Measurements from ENCODE around the gene CCSAP.
"Not testable (repeated sequence)": the region's sequence is repeated elsewhere in the genome, so short reads cannot be mapped to it uniquely, and the experiment has no call there.

Gene CCSAP

GRCh38 chr1:229325853-229326487, 16.9 kb downstream of the CCSAP start:
- no peak for DNase-seq (ENCODE audit: low spot score)

- no peak for DNase-seq (ENCODE audit: low spot score)
Observed at GRCh38 chr1:229325401-229325800, 17.4 kb downstream of the CCSAP start.

GRCh38 chr1:229323885-229324553, 18.8 kb downstream of the CCSAP start:
- no peak for DNase-seq (ENCODE audit: low spot score)

- DNase-seq (ENCODE audit: low spot score), result no peak
Observed at GRCh38 chr1:229323201-229323600, 19.6 kb downstream of the CCSAP start.

GRCh38 chr1:229319487-229319886, 23.4 kb downstream of the CCSAP start:
- DNase-seq (ENCODE audit: low spot score), result no peak

- DNase-seq (ENCODE audit: low spot score), result no peak
Observed at GRCh38 chr1:229318056-229318455, 24.8 kb downstream of the CCSAP start.

GRCh38 chr1:229316166-229316565, 26.7 kb downstream of the CCSAP start:
- no peak for DNase-seq (ENCODE audit: low spot score)

GRCh38 chr1:229310833-229311232, 32.0 kb downstream of the CCSAP start:
- no peak for DNase-seq (ENCODE audit: low spot score)

- DNase-seq (ENCODE audit: low spot score), result no peak
Observed at GRCh38 chr1:229309684-229310083, 33.2 kb downstream of the CCSAP start.

- no peak for DNase-seq (ENCODE audit: low spot score)
Observed at GRCh38 chr1:229309074-229309473, 33.8 kb downstream of the CCSAP start.

GRCh38 chr1:229305392-229305791, 37.5 kb downstream of the CCSAP start:
- no peak for DNase-seq (ENCODE audit: low spot score)

- no peak for DNase-seq (ENCODE audit: low spot score)
Observed at GRCh38 chr1:229303855-229304254, 39.0 kb downstream of the CCSAP start.

- DNase-seq (ENCODE audit: low spot score), result no peak
Observed at GRCh38 chr1:229302740-229303139, 40.1 kb downstream of the CCSAP start.

- DNase-seq (ENCODE audit: low spot score), result no peak
Observed at GRCh38 chr1:229300099-229300757, 42.6 kb downstream of the CCSAP start.

- no peak for DNase-seq (ENCODE audit: low spot score)
Observed at GRCh38 chr1:229298887-229299503, 43.9 kb downstream of the CCSAP start.

GRCh38 chr1:229298420-229298819, 44.4 kb downstream of the CCSAP start:
- DNase-seq (ENCODE audit: low spot score), result no peak

GRCh38 chr1:229297746-229298145, 45.1 kb downstream of the CCSAP start:
- DNase-seq (ENCODE audit: low spot score), result no peak

GRCh38 chr1:229296541-229296941, 46.3 kb downstream of the CCSAP start:
- no peak for DNase-seq (ENCODE audit: low spot score)

GRCh38 chr1:229295745-229296144, 47.1 kb downstream of the CCSAP start:
- no peak for DNase-seq (ENCODE audit: low spot score)

- no peak for DNase-seq (ENCODE audit: low spot score)
Observed at GRCh38 chr1:229293528-229294204, 49.2 kb downstream of the CCSAP start.

- not testable (repeated sequence) for DNase-seq (ENCODE audit: low spot score)
Observed at GRCh38 chr1:229291686-229292085, 51.2 kb downstream of the CCSAP start.

GRCh38 chr1:229288516-229288915, 54.3 kb downstream of the CCSAP start:
- no peak for DNase-seq (ENCODE audit: low spot score)
